ENCODE measurements around the gene NRG4.
"Not testable (repeated sequence)": the region's sequence is repeated elsewhere in the genome, so short reads cannot be mapped to it uniquely, and the experiment has no call there.

NRG4 gene

GRCh38 chr15:75918135-75918534, 94.1 kb downstream of the NRG4 start:
- H3K36me3 ChIP-seq = peaks cover 82% of the 10 kb centered on the region
- no peaks in the 10 kb centered on the region for H3K4me1 ChIP-seq
- H3K4me2 ChIP-seq = no peak overlapping the region
- no peaks in the 10 kb centered on the region for H3K9me3 ChIP-seq
- no peak for TF ChIP-seq Cebpa-rat (IDR thresholded peaks at IDR 0.05)
- peaks cover 20% of the 10 kb centered on the region; the same call in 1 of the 2 replicates for H4K20me1 ChIP-seq
- no peak overlapping the region for H3K4me3 ChIP-seq
- H3K27ac ChIP-seq = no peak overlapping the region
- no peaks in the 10 kb centered on the region for H3K27me3 ChIP-seq
- H3K9ac ChIP-seq = no peak overlapping the region

- Histone ChIP-seq H3K4me1 (no peaks in the 10 kb centered on the region), H3K9ac (no peak overlapping the region), H3K4me3 (no peak overlapping the region), H4K20me1 (peaks cover 10% of the 10 kb centered on the region; the same call in 1 of the 2 replicates), H3K27ac (no peak overlapping the region), H3K4me2 (no peak overlapping the region), H3K9me3 (peaks cover 9% of the 10 kb centered on the region; the same call in 1 of the 2 replicates), H3K27me3 (no peaks in the 10 kb centered on the region), H3K36me3 (peaks cover 81% of the 10 kb centered on the region)
- TF ChIP-seq Cebpa-rat (IDR thresholded peaks at IDR 0.05) = no peak
These were observed 95.2 kb downstream of the NRG4 start for GRCh38 chr15:75916978-75917377.

- H3K4me2 ChIP-seq, H3K9ac ChIP-seq, H3K27me3 ChIP-seq, H3K4me1 ChIP-seq, H3K27ac ChIP-seq, H3K4me3 ChIP-seq: not testable (repeated sequence)
- peaks cover 28% of the 10 kb centered on the region; the same call in 1 of the 2 replicates for H4K20me1 ChIP-seq
- H3K36me3 ChIP-seq = peaks cover 89% of the 10 kb centered on the region
- peaks cover 31% of the 10 kb centered on the region for H3K9me3 ChIP-seq
These were observed 101.9 kb downstream of the NRG4 start for GRCh38 chr15:75910355-75910754.

GRCh38 chr15:75905231-75905630, 107.0 kb downstream of the NRG4 start:
- H3K27ac ChIP-seq = no peak overlapping the region
- no peak overlapping the region for H3K4me3 ChIP-seq
- H3K4me2 ChIP-seq = peak overlapping the region; percentile 88
- H3K27me3 ChIP-seq = no peaks in the 10 kb centered on the region
- no peak for TF ChIP-seq Cebpa-rat (IDR thresholded peaks at IDR 0.05)
- peaks cover 7% of the 10 kb centered on the region; the same call in 1 of the 2 replicates for H3K9me3 ChIP-seq
- H3K9ac ChIP-seq = no peak overlapping the region; the same call in 1 of the 2 replicates
- H4K20me1 ChIP-seq = peaks cover 28% of the 10 kb centered on the region; the same call in 1 of the 2 replicates
- peaks cover 61% of the 10 kb centered on the region for H3K36me3 ChIP-seq
- H3K4me1 ChIP-seq = peaks cover 46% of the 10 kb centered on the region

- no peak for TF ChIP-seq Cebpa-rat (IDR thresholded peaks at IDR 0.05)
These were observed 108.6 kb downstream of the NRG4 start, which contains the start of gene FBXO22 for GRCh38 chr15:75903331-75904239. Gene FBXO22 (plus strand): TSS chr15:75903878. CDS start chr15:75903964, 86 bp downstream.

GRCh38 chr15:75902129-75902557, 110.1 kb downstream of the NRG4 start:
- TF ChIP-seq Cebpa-rat (IDR thresholded peaks at IDR 0.05) = no peak
- Histone ChIP-seq H3K4me1 (peaks cover 46% of the 10 kb centered on the region), H4K20me1 (peaks cover 11% of the 10 kb centered on the region; the same call in 1 of the 2 replicates), H3K9me3 (no peaks in the 10 kb centered on the region), H3K9ac (no peak overlapping the region), H3K27ac (no peak overlapping the region), H3K4me2 (peak overlapping the region; percentile 43), H3K36me3 (peaks cover 51% of the 10 kb centered on the region), H3K27me3 (no peaks in the 10 kb centered on the region), H3K4me3 (no peak overlapping the region)

More at GRCh38 chr15:75903331-75904239, 108.6 kb downstream of the NRG4 start, which contains the start of gene FBXO22:
- Histone ChIP-seq H4K20me1 (peaks cover 18% of the 10 kb centered on the region; the same call in 1 of the 2 replicates), H3K4me1 (peaks cover 46% of the 10 kb centered on the region), H3K4me2 (peak within 1 kb of the TSS; percentile 88), H3K36me3 (peaks cover 56% of the 10 kb centered on the region), H3K27ac (peak within 1 kb of the TSS; percentile 84), H3K4me3 (peak within 1 kb of the TSS; percentile 85), H3K9ac (peak within 1 kb of the TSS; percentile 83), H3K9me3 (no peaks in the 10 kb centered on the region), H3K27me3 (no peaks in the 10 kb centered on the region)

- Histone ChIP-seq H3K36me3 (peaks cover 49% of the 10 kb centered on the region), H3K27me3 (no peaks in the 10 kb centered on the region), H3K27ac (no peak overlapping the region), H3K9ac (no peak overlapping the region), H3K4me2 (peak overlapping the region; percentile 43), H3K4me3 (no peak overlapping the region), H3K4me1 (peaks cover 45% of the 10 kb centered on the region), H4K20me1 (0 out of 2 replicates have a peak, but pooled peaks cover 6% of the 10 kb centered on the region), H3K9me3 (no peaks in the 10 kb centered on the region)
- no peak for TF ChIP-seq Cebpa-rat (IDR thresholded peaks at IDR 0.05)
These were observed 111.6 kb downstream of the NRG4 start for GRCh38 chr15:75900577-75900976.

- H3K4me2 ChIP-seq = no peak overlapping the region
- 0 out of 2 replicates have a peak, but pooled peaks cover 7% of the 10 kb centered on the region for H4K20me1 ChIP-seq
- H3K9me3 ChIP-seq = no peaks in the 10 kb centered on the region
- no peaks in the 10 kb centered on the region for H3K27me3 ChIP-seq
- no peak for TF ChIP-seq Cebpa-rat (IDR thresholded peaks at IDR 0.05)
- peaks cover 57% of the 10 kb centered on the region for H3K36me3 ChIP-seq
- H3K27ac ChIP-seq = no peak overlapping the region
- no peak overlapping the region for H3K4me3 ChIP-seq
- H3K9ac ChIP-seq = no peak overlapping the region
- peaks cover 5% of the 10 kb centered on the region for H3K4me1 ChIP-seq
These were observed 116.5 kb downstream of the NRG4 start for GRCh38 chr15:75895731-75896130.

- no peak for TF ChIP-seq Cebpa-rat (IDR thresholded peaks at IDR 0.05)
- no peak overlapping the region for H3K4me3 ChIP-seq
- H3K9me3 ChIP-seq = no peaks in the 10 kb centered on the region
- 0 out of 2 replicates have a peak, but pooled peaks cover 7% of the 10 kb centered on the region for H4K20me1 ChIP-seq
- no peaks in the 10 kb centered on the region for H3K27me3 ChIP-seq
- H3K9ac ChIP-seq = no peak overlapping the region
- no peaks in the 10 kb centered on the region for H3K4me1 ChIP-seq
- H3K27ac ChIP-seq = no peak overlapping the region
- H3K36me3 ChIP-seq = peaks cover 73% of the 10 kb centered on the region
- no peak overlapping the region for H3K4me2 ChIP-seq
These were observed 120.3 kb downstream of the NRG4 start for GRCh38 chr15:75891895-75892294.
